BLaER1 treated with 17β-estradiol and CSF1 and Interleukin-3, amounts not matched to agents 10 nM and 100 nM (cell line): Measurements from ENCODE around the gene IQSEC3.

ENCODE experiments used
- H3K27ac ChIP-seq, 11 experiments: shearing (Covaris generic); formaldehyde crosslinking; 2 replicates each; pipeline ENCODE4 v1.8.1; 2022
- H3K27me3 ChIP-seq, 11 experiments: shearing (Covaris generic); formaldehyde crosslinking; 2 replicates each; pipeline ENCODE4 v1.8.1; 2022
- H3K36me3 ChIP-seq, 11 experiments: shearing (Covaris generic); formaldehyde crosslinking; 2 replicates each; pipeline ENCODE4 v1.8.1; 2022
- H3K4me1 ChIP-seq, 10 experiments: shearing (Covaris generic); formaldehyde crosslinking; 2 replicates each; pipeline ENCODE4 v1.8.1; 2022
- H3K4me2 ChIP-seq, 11 experiments: shearing (Covaris generic); formaldehyde crosslinking; 2 replicates each; pipeline ENCODE4 v1.8.1; 2022
- H3K4me3 ChIP-seq, 10 experiments: shearing (Covaris generic); formaldehyde crosslinking; 2 replicates each; pipeline ENCODE4 v1.8.1; 2022
- H3K9ac ChIP-seq, 11 experiments: shearing (Covaris generic); formaldehyde crosslinking; 2 replicates each; pipeline ENCODE4 v1.8.1; 2022
- H3K9me3 ChIP-seq, 11 experiments: shearing (Covaris generic); formaldehyde crosslinking; replicated peaks in 1 of 11; 2 replicates each; pipeline ENCODE4 v1.8.1; 2022
- H4K20me1 ChIP-seq, 11 experiments: shearing (Covaris generic); formaldehyde crosslinking; 2 replicates each; pipeline ENCODE4 v1.8.1; 2022
- Cebpa-rat ChIP-seq, 11 experiments: shearing (Covaris generic); IDR thresholded peaks; 2 replicates each; pipeline ENCODE4 v1.8.1; 2022

Gene IQSEC3

DNA sequence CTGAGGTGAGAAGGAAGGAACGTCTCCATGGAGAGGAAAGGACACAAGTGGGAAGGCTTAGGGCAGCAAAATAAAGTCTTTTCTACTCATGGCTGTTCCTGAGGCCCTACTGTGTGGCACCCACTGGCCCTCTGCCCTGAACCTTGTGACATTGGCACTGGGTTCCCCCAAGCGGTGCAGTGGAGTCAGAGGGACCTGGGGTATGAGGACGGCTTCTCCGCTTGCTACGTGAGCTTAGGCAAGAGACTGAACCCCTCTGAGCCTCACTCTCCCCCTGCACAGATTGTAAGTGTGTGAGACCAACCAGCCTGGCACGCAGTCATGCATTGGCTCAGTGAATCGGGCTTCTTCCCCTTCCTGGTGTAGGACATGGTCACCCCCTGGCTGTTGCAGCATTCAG is 127.7 kb downstream of the IQSEC3 start:
- Histone ChIP-seq H3K9ac (no peak overlapping the region), H3K27me3 (no peaks in the 10 kb centered on the region), H3K36me3 (no peaks in the 10 kb centered on the region), H3K4me3 (no peak overlapping the region), H3K27ac (no peak overlapping the region), H4K20me1 (no peaks in the 10 kb centered on the region; a peak in 1 of 22 replicates), H3K4me2 (no peak overlapping the region), H3K4me1 (peaks cover 0 to 7% (median 4%) of the 10 kb centered on the region in 10 experiments; a peak in 5 of 20 replicates), H3K9me3 (peaks cover 0 to 7% (median 0%) of the 10 kb centered on the region in 11 experiments; a peak in 2 of 22 replicates)
- TF ChIP-seq Cebpa-rat (IDR thresholded peaks at IDR 0.05), result no peak

DNA sequence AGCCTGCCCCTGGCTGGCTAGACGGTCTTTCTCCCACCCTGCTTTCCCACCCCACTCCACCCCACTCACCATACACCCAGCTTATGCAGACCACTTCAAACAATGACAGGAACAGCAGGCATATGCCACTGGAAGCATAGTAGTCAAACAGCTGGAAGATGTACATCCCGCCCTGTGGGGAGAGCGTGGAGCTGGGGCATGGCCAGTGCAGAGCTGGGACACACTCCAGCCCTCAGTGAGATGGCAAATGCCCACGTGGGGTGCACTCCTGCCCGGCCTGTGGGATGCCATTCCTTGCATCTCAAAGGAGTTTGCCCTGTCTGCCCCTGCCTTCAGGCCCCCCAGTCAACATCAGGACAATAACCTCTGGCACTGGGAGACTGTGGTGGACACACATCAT is 128.6 kb downstream of the IQSEC3 start:
- H3K4me1 ChIP-seq, result peaks cover 0 to 5% (median 4%) of the 10 kb centered on the region in 10 experiments; a peak in 5 of 20 replicates
- no peak for TF ChIP-seq Cebpa-rat (IDR thresholded peaks at IDR 0.05)
- H3K9ac ChIP-seq, result no peak overlapping the region
- H3K4me3 ChIP-seq, result no peak overlapping the region
- no peak overlapping the region for H3K4me2 ChIP-seq
- H3K27ac ChIP-seq, result no peak overlapping the region
- no peaks in the 10 kb centered on the region; a peak in 1 of 22 replicates for H4K20me1 ChIP-seq
- H3K9me3 ChIP-seq, result peaks cover 0 to 7% (median 0%) of the 10 kb centered on the region in 11 experiments; a peak in 1 of 22 replicates
- H3K27me3 ChIP-seq, result no peaks in the 10 kb centered on the region
- H3K36me3 ChIP-seq, result no peaks in the 10 kb centered on the region

DNA sequence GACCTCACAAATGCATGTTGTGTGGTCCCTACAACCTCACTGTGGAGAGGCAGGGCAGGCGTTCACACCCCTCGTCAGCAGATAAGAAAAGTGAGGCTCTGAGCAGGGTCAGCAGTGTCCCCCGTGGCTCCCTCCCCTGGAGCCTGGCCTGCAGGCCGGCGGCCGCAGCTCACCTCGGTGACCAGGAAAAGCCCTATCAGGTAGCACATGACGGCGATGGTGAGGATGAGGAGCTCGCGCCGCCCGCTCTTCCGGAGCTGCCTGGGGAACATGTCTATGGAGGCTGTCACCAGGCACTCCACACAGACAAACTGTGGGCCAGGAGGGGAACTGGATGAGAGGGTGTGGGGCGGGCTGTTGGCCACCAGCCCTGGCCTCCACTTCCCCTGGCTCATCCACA is 129.4 kb downstream of the IQSEC3 start:
- no peak for TF ChIP-seq Cebpa-rat (IDR thresholded peaks at IDR 0.05)

DNA sequence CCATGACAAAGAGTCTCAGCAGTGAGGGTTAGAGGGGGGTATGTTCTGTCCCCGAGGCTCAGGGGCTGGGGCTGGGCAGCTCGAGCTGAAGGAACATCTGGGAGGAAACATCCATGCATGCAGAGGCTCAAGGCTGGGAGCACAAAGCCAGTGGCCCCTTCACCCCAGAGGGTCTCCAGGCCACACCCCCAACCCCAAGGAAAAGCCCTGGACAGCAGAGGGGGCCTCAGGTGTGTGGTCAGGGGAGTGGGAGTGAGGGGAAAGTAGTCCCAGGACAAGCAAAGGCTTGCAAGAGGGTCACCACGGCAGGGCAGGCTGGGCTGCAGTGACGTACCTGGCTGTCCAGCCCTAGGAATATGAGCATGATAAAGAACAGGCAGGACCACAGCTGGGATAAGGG is 129.9 kb downstream of the IQSEC3 start:
- no peak overlapping the region for H3K4me2 ChIP-seq
- no peak for TF ChIP-seq Cebpa-rat (IDR thresholded peaks at IDR 0.05)
- H3K27ac ChIP-seq, result no peak overlapping the region
- H4K20me1 ChIP-seq, result no peaks in the 10 kb centered on the region; a peak in 1 of 22 replicates
- peaks cover 0 to 7% (median 0%) of the 10 kb centered on the region in 11 experiments; a peak in 1 of 22 replicates for H3K9me3 ChIP-seq
- H3K9ac ChIP-seq, result no peak overlapping the region
- H3K4me3 ChIP-seq, result no peak overlapping the region
- no peaks in the 10 kb centered on the region; a peak in 1 of 22 replicates for H3K36me3 ChIP-seq
- peaks cover 0 to 5% (median 4%) of the 10 kb centered on the region in 10 experiments; a peak in 5 of 20 replicates for H3K4me1 ChIP-seq
- no peaks in the 10 kb centered on the region for H3K27me3 ChIP-seq

More for the DNA sequence above, 129.4 kb downstream of the IQSEC3 start:
- Histone ChIP-seq H3K36me3 (no peaks in the 10 kb centered on the region), H3K27me3 (no peaks in the 10 kb centered on the region), H3K4me3 (no peak overlapping the region), H3K9me3 (peaks cover 0 to 7% (median 0%) of the 10 kb centered on the region in 11 experiments; a peak in 1 of 22 replicates), H3K4me1 (peaks cover 0 to 5% (median 4%) of the 10 kb centered on the region in 10 experiments; a peak in 5 of 20 replicates), H3K9ac (no peak overlapping the region), H3K27ac (no peak overlapping the region), H4K20me1 (no peaks in the 10 kb centered on the region; a peak in 1 of 22 replicates), H3K4me2 (no peak overlapping the region)

DNA sequence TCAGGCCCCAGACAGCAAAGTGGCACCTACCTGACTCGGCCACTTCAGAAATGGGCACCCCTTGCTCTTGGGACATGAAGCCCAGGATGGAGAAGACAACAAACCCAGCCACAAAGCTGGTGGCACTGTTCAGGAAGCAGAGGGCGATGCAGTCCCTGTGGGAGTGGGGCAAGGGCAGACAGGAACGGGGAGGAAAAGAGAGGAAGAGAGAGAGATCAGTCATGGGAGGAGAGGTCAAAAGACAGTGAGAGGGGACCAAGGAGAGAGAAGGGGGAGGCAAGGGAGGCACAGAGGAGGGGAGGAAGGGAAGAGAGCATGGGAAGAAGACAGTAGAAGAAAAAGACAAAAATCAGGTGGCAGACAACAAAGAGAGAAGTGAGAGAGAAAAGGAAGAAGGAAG is 130.8 kb downstream of the IQSEC3 start:
- Histone ChIP-seq H3K4me1 (peaks cover 0 to 5% (median 4%) of the 10 kb centered on the region in 10 experiments; a peak in 5 of 20 replicates), H3K36me3 (no peaks in the 10 kb centered on the region; a peak in 1 of 22 replicates), H3K9ac (no peak overlapping the region), H3K4me3 (no peak overlapping the region), H3K27ac (no peak overlapping the region), H3K9me3 (peaks cover 0 to 7% (median 0%) of the 10 kb centered on the region in 11 experiments; a peak in 1 of 22 replicates), H3K27me3 (no peaks in the 10 kb centered on the region), H3K4me2 (peak overlapping the region in 7 of 11 experiments; percentile 11 to 39 (median 25); a peak in 8 of 22 replicates), H4K20me1 (no peaks in the 10 kb centered on the region; a peak in 1 of 22 replicates)
- no peak for TF ChIP-seq Cebpa-rat (IDR thresholded peaks at IDR 0.05)

DNA sequence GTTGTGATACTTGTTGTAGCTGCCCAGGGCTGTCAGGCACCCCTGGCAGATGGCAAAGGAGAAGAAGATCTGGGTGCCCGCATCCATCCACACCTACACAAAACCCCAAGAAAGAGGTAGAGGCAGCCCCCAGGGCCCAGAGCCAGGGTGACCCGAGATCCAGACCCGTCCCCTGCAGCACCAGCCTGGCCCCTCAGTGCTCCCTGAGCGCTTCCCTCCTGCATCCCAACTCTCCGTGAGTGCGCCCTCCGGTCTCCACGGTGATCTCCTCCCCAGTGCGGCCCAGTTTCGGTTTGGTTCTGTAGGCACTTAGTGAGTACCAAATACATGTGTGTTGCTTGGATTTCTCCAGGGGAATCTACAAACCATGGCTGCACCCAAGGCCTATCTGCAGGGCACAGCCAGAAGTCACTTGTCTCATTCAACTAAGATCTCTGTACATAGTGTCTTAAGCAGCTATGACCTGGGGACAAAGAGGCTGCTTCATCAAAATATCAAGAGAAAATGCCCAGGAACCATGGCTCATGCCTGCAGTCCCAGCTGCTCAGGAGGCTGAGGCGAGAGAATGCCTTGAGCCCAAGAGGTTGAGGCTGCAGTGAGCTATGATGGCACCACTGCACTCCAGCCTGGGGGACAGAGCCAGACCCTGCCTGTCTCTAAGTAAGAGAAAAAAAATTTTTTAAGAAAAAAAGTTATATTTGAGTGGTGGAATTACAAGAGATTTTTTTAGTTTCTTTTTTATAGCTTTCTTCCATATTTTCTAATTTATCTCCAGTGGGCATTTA is 131.5 kb downstream of the IQSEC3 start:
- no peak overlapping the region; a peak in 1 of 22 replicates for H3K4me2 ChIP-seq
- H3K4me3 ChIP-seq, result no peak overlapping the region
- no peak overlapping the region for H3K9ac ChIP-seq
- H3K27ac ChIP-seq, result no peak overlapping the region
- no peaks in the 10 kb centered on the region; a peak in 1 of 22 replicates for H4K20me1 ChIP-seq
- H3K36me3 ChIP-seq, result no peaks in the 10 kb centered on the region; a peak in 1 of 22 replicates
- no peaks in the 10 kb centered on the region for H3K27me3 ChIP-seq
- H3K4me1 ChIP-seq, result peaks cover 0 to 5% (median 4%) of the 10 kb centered on the region in 10 experiments; a peak in 5 of 20 replicates
- no peak for TF ChIP-seq Cebpa-rat (IDR thresholded peaks at IDR 0.05)
- H3K9me3 ChIP-seq, result peaks cover 0 to 7% (median 0%) of the 10 kb centered on the region in 11 experiments; a peak in 1 of 22 replicates

DNA sequence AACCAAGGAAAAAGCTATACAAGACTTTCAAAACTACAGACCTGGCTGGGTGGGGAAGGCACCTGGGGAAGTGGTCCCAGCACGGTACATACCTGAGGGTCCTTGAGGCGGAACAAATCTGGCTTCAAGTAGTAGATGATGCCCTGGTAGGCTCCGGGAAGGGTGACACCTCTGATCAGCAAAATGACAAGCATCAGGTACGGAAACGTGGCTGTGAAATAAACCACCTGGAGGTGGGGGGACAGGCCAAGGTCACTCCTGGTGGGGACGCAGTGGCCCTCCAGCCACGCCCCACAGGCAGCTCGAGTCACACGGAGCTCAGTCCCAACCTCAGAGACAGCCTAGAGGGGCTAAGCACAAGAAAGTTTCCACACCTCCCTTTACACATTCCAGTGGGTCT is 132.1 kb downstream of the IQSEC3 start:
- peaks cover 0 to 5% (median 4%) of the 10 kb centered on the region in 10 experiments; a peak in 5 of 20 replicates for H3K4me1 ChIP-seq
- H3K9ac ChIP-seq, result no peak overlapping the region
- H3K9me3 ChIP-seq, result peaks cover 0 to 7% (median 0%) of the 10 kb centered on the region in 11 experiments; a peak in 1 of 22 replicates
- no peak overlapping the region for H3K4me2 ChIP-seq
- H3K36me3 ChIP-seq, result no peaks in the 10 kb centered on the region; a peak in 1 of 22 replicates
- no peaks in the 10 kb centered on the region; a peak in 1 of 22 replicates for H4K20me1 ChIP-seq
- H3K4me3 ChIP-seq, result no peak overlapping the region
- H3K27me3 ChIP-seq, result no peaks in the 10 kb centered on the region
- no peak for TF ChIP-seq Cebpa-rat (IDR thresholded peaks at IDR 0.05)
- H3K27ac ChIP-seq, result no peak overlapping the region

DNA sequence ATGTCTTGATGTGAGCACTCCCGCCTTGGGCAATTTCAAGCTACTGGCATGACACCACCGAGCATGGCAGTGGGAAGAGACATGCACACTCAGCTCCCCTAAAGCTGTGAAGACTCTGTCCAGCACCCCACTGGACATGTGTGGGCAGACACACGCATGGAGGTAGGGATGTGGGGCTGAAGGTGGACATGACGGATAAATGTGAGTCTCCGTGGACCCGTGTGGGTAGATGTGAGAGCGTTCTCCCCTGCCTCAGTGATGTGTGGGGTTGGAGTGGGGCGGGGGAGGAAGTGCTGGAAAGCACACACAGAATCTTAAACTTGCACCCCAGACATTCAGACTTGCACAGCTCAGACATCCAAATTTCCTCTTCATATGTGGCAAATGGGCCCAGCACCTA is 134.8 kb downstream of the IQSEC3 start:
- no peak for TF ChIP-seq Cebpa-rat (IDR thresholded peaks at IDR 0.05)
- H3K36me3 ChIP-seq, result no peaks in the 10 kb centered on the region; a peak in 1 of 22 replicates
- H3K9ac ChIP-seq, result no peak overlapping the region
- peaks cover 0 to 7% (median 0%) of the 10 kb centered on the region in 11 experiments; a peak in 1 of 22 replicates for H3K9me3 ChIP-seq
- no peaks in the 10 kb centered on the region; a peak in 1 of 22 replicates for H4K20me1 ChIP-seq
- H3K27me3 ChIP-seq, result no peaks in the 10 kb centered on the region
- H3K4me3 ChIP-seq, result no peak overlapping the region
- peaks cover 0 to 5% (median 4%) of the 10 kb centered on the region in 10 experiments; a peak in 5 of 20 replicates for H3K4me1 ChIP-seq
- no peak overlapping the region for H3K4me2 ChIP-seq
- no peak overlapping the region for H3K27ac ChIP-seq

DNA sequence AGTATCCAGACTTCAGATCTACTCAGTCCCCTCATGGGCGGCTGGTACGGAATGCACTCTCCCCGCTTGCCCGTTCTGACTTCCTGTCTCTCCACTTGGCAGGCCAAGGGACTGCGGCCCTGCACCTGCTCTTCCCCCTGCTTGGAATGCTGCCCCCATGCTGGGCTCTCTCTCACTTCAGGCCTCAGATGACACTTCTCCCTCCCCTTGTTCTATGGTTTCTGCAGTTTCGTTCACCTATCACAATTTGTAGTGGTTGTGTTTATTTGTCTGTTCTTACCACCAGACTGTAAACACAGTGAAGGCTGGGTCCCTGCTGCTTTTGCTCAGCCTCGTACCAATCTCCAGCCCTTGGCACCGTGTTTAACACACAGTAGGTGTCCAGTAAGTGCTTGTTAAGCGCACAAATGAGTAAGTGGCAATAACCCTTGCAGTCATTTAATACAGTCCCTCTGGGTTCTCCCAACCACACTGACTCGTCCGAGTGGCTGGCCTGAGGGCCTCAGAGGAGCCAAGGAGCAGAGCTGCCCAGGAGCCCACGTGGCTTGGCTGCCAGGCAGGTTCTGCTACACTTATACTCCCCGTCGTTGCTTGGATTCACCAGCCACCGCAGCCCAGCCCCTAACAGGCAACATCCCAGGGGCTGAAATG is 135.6 kb downstream of the IQSEC3 start:
- H3K4me2 ChIP-seq, result no peak overlapping the region
- no peaks in the 10 kb centered on the region for H3K9me3 ChIP-seq
- no peaks in the 10 kb centered on the region; a peak in 1 of 22 replicates for H3K36me3 ChIP-seq
- no peak overlapping the region for H3K27ac ChIP-seq
- H3K9ac ChIP-seq, result no peak overlapping the region
- no peaks in the 10 kb centered on the region for H3K27me3 ChIP-seq
- TF ChIP-seq Cebpa-rat (IDR thresholded peaks at IDR 0.05), result no peak
- no peaks in the 10 kb centered on the region; a peak in 1 of 22 replicates for H4K20me1 ChIP-seq
- peaks cover 0 to 5% (median 3%) of the 10 kb centered on the region in 10 experiments; a peak in 5 of 20 replicates for H3K4me1 ChIP-seq
- no peak overlapping the region for H3K4me3 ChIP-seq
